ENCODE results near the gene SPI1. TPM values are rescaled to one million over a fixed set of nuclear protein-coding genes. Genes with fewer than 3 reads are reported as not detected.

SPI1 gene
- total RNA-seq (1 to 10 TPM; 4.8 to 5.0 TPM), polyA plus RNA-seq (under 1 TPM in 1 of 2 donors, not detected in 1; 0.28 TPM)

- H3K36me3 ChIP-seq (ENCODE audit: insufficient read depth, low read length), result no peaks in the 10 kb centered on the region
- no peaks in the 10 kb centered on the region for H3K9me3 ChIP-seq (ENCODE audit: control insufficient read depth in 1 of 2, low read length in 2 of 2)
- DNase-seq, result no peak
- H3K4me1 Mint-ChIP-seq, result peaks cover 0 to 5% (median 1%) of the 10 kb centered on the region in 4 donors
- no peak within 1 kb of the TSS for H3K4me3 ChIP-seq (ENCODE audit: low read length in 2 of 2)
- no peak within 1 kb of the TSS for H3K27ac ChIP-seq (ENCODE audit: low read depth, low read length)
- no peak within 1 kb of the TSS for H3K4me3 Mint-ChIP-seq
- H3K27ac Mint-ChIP-seq, result peak within 1 kb of the TSS in 1 of 7 donors; percentile 21
- CTCF ChIA-PET (ENCODE audit: partially characterized antibody), result interaction anchor here (0.8 to 0.9 kb wide), 2 partner anchors 21 to 34 kb away, joined by 3 to 4 read pairs; no protein-coding TSS in a partner anchor
- no peaks in the 10 kb centered on the region for H3K27me3 ChIP-seq (ENCODE audit: insufficient read depth, low read length)
- H3K27me3 Mint-ChIP-seq, result no peaks in the 10 kb centered on the region
- intact Hi-C loops (cut with micrococcal nuclease), result no loop called here
- no peaks in the 10 kb centered on the region for H3K36me3 Mint-ChIP-seq
- peaks cover 7% of the 10 kb centered on the region for H3K4me1 ChIP-seq (ENCODE audit: insufficient read depth, low read length)
- POLR2A ChIA-PET (ENCODE audit: partially characterized antibody), result interaction anchor here (1.0 to 1.5 kb wide), 3 partner anchors 22 to 31 kb away, joined by 3 to 7 read pairs (median 4); no protein-coding TSS in a partner anchor
- H3K9me3 Mint-ChIP-seq, result no peaks in the 10 kb centered on the region
Measured at GRCh38 chr11:47378010-47378835, at the start of gene SPI1. Gene SPI1 (minus strand): TSS chr11:47378547. CDS start chr11:47378353, 194 bp downstream.

- ChIA-PET POLR2A (ENCODE audit: partially characterized antibody) (interaction anchor here (1.3 to 3.9 kb wide), 12 partner anchors 8 to 249 kb away, joined by 4 to 72 read pairs (median 8); partner anchors contain the start of genes ACP2, ARFGAP2, CELF1 and DDB2), CTCF (ENCODE audit: partially characterized antibody) (interaction anchor here (1.2 to 6.2 kb wide), 2 partner anchors 16 to 127 kb away, joined by 3 to 59 read pairs; partner anchors contain the start of gene SLC39A13)
- DNase-seq, result peak; percentile 94 to 97 (median 96)
- Histone ChIP-seq H3K27me3 (ENCODE audit: insufficient read depth, low read length) (no peaks in the 10 kb centered on the region), H3K4me1 (ENCODE audit: insufficient read depth, low read length) (peaks cover 18% of the 10 kb centered on the region), H3K27ac (ENCODE audit: low read depth, low read length) (peak within 1 kb of the TSS; percentile 85), H3K4me3 (ENCODE audit: low read length in 2 of 2) (peak within 1 kb of the TSS; percentile 64 to 91), H3K36me3 (ENCODE audit: insufficient read depth, low read length) (peaks cover 21% of the 10 kb centered on the region), H3K9me3 (ENCODE audit: control insufficient read depth in 1 of 2, low read length in 2 of 2) (no peaks in the 10 kb centered on the region)
- peaks cover 12 to 32% (median 22%) of the 10 kb centered on the region in 4 donors for H3K4me1 Mint-ChIP-seq
- peaks cover 0 to 2% (median 0%) of the 10 kb centered on the region in 8 donors for H3K9me3 Mint-ChIP-seq
- peak within 1 kb of the TSS; percentile 99 to 100 (median 100) for H3K4me3 Mint-ChIP-seq
- intact Hi-C loops (cut with micrococcal nuclease), result loop anchor here (1.0 to 2.0 kb wide), 8 partner anchors 18 to 490 kb away; partner anchors contain the start of genes ACP2, CELF1, CSTPP1 and FNBP4
- H3K27me3 Mint-ChIP-seq, result no peaks in the 10 kb centered on the region
- H3K27ac Mint-ChIP-seq, result peak within 1 kb of the TSS; percentile 92 to 99 (median 99)
- peaks cover 18 to 39% of the 10 kb centered on the region in 2 donors for H3K36me3 Mint-ChIP-seq
Measured at GRCh38 chr11:47426062-47426956, 48.0 kb upstream of the SPI1 start, which contains the start of gene PSMC3. Gene PSMC3 (minus strand): TSS chr11:47426439. CDS start chr11:47426279, 160 bp downstream.

GRCh38 chr11:47425611-47426010 lies 47.3 kb upstream of the SPI1 start:
- Histone ChIP-seq H3K36me3 (ENCODE audit: insufficient read depth, low read length) (peaks cover 28% of the 10 kb centered on the region), H3K27me3 (ENCODE audit: insufficient read depth, low read length) (no peaks in the 10 kb centered on the region), H3K27ac (ENCODE audit: low read depth, low read length) (peak overlapping the region; percentile 85), H3K4me3 (ENCODE audit: low read length in 2 of 2) (peak overlapping the region; percentile 64 to 91), H3K4me1 (ENCODE audit: insufficient read depth, low read length) (peaks cover 18% of the 10 kb centered on the region), H3K9me3 (ENCODE audit: control insufficient read depth in 1 of 2, low read length in 2 of 2) (no peaks in the 10 kb centered on the region)
- intact Hi-C loops (cut with micrococcal nuclease), result loop anchor here (1.0 to 2.0 kb wide), 8 partner anchors 17 to 489 kb away; partner anchors contain the start of genes ACP2, CELF1, CSTPP1 and FNBP4
- peaks cover 0 to 2% (median 0%) of the 10 kb centered on the region in 8 donors for H3K9me3 Mint-ChIP-seq
- H3K36me3 Mint-ChIP-seq, result peaks cover 18 to 43% of the 10 kb centered on the region in 2 donors
- ChIA-PET CTCF (ENCODE audit: partially characterized antibody) (interaction anchor here (2.2 to 6.2 kb wide), 2 partner anchors 15 to 427 kb away, joined by 4 to 59 read pairs; partner anchors contain the start of gene SLC39A13), POLR2A (ENCODE audit: partially characterized antibody) (interaction anchor here (0.6 to 3.9 kb wide), 12 partner anchors 8 to 249 kb away, joined by 3 to 72 read pairs (median 8); partner anchors contain the start of genes ACP2, ARFGAP2, CELF1 and DDB2)
- H3K27me3 Mint-ChIP-seq, result no peaks in the 10 kb centered on the region
- H3K4me3 Mint-ChIP-seq, result peak overlapping the region; percentile 99 to 100 (median 100)
- H3K27ac Mint-ChIP-seq, result peak overlapping the region; percentile 92 to 99 (median 99)
- DNase-seq, result no peak
- peaks cover 12 to 32% (median 22%) of the 10 kb centered on the region in 4 donors for H3K4me1 Mint-ChIP-seq

GRCh38 chr11:47418454-47419259 lies 40.3 kb upstream of the SPI1 start:
- Mint-ChIP-seq H3K4me3 (no peak overlapping the region), H3K4me1 (no peaks in the 10 kb centered on the region), H3K36me3 (peaks cover 19 to 60% of the 10 kb centered on the region in 2 donors), H3K27ac (peak overlapping the region in 1 of 7 donors; percentile 18), H3K27me3 (no peaks in the 10 kb centered on the region), H3K9me3 (no peaks in the 10 kb centered on the region)
- no peaks in the 10 kb centered on the region for H3K4me1 ChIP-seq (ENCODE audit: insufficient read depth, low read length)
- H3K36me3 ChIP-seq (ENCODE audit: insufficient read depth, low read length), result peaks cover 52% of the 10 kb centered on the region
- H3K27me3 ChIP-seq (ENCODE audit: insufficient read depth, low read length), result no peaks in the 10 kb centered on the region
- no peak overlapping the region for H3K27ac ChIP-seq (ENCODE audit: low read depth, low read length)
- intact Hi-C loops (cut with micrococcal nuclease), result no loop called here
- ChIA-PET POLR2A (ENCODE audit: partially characterized antibody) (interaction anchor here (1.1 to 1.6 kb wide), 3 partner anchors 8 to 45 kb away, joined by 3 to 7 read pairs (median 4); partner anchors contain the start of genes PSMC3 and SLC39A13), CTCF (ENCODE audit: partially characterized antibody) (no interaction called here)
- H3K9me3 ChIP-seq (ENCODE audit: control insufficient read depth in 1 of 2, low read length in 2 of 2), result no peaks in the 10 kb centered on the region
- H3K4me3 ChIP-seq (ENCODE audit: low read length in 2 of 2), result no peak overlapping the region
- DNase-seq, result no peak

GRCh38 chr11:47417712-47418111 lies 39.4 kb upstream of the SPI1 start:
- Mint-ChIP-seq H3K4me1 (no peaks in the 10 kb centered on the region), H3K27me3 (no peaks in the 10 kb centered on the region), H3K36me3 (peaks cover 18 to 57% of the 10 kb centered on the region in 2 donors), H3K4me3 (peak overlapping the region in 1 of 8 donors; percentile 8), H3K9me3 (no peaks in the 10 kb centered on the region), H3K27ac (peak overlapping the region in 1 of 7 donors; percentile 48)
- intact Hi-C loops (cut with micrococcal nuclease), result no loop called here
- Histone ChIP-seq H3K27me3 (ENCODE audit: insufficient read depth, low read length) (no peaks in the 10 kb centered on the region), H3K36me3 (ENCODE audit: insufficient read depth, low read length) (peaks cover 49% of the 10 kb centered on the region), H3K27ac (ENCODE audit: low read depth, low read length) (no peak overlapping the region), H3K9me3 (ENCODE audit: control insufficient read depth in 1 of 2, low read length in 2 of 2) (no peaks in the 10 kb centered on the region), H3K4me3 (ENCODE audit: low read length in 2 of 2) (no peak overlapping the region), H3K4me1 (ENCODE audit: insufficient read depth, low read length) (no peaks in the 10 kb centered on the region)
- CTCF ChIA-PET (ENCODE audit: partially characterized antibody), result no interaction called here
- no peak for DNase-seq
- POLR2A ChIA-PET (ENCODE audit: partially characterized antibody), result interaction anchor here (1.2 to 1.6 kb wide), 2 partner anchors 9 kb away, joined by 4 to 7 read pairs; partner anchors contain the start of genes PSMC3 and SLC39A13

- Histone ChIP-seq H3K9me3 (ENCODE audit: control insufficient read depth in 1 of 2, low read length in 2 of 2) (no peaks in the 10 kb centered on the region), H3K36me3 (ENCODE audit: insufficient read depth, low read length) (peaks cover 40% of the 10 kb centered on the region), H3K4me3 (ENCODE audit: low read length in 2 of 2) (no peak overlapping the region), H3K27ac (ENCODE audit: low read depth, low read length) (no peak overlapping the region), H3K27me3 (ENCODE audit: insufficient read depth, low read length) (no peaks in the 10 kb centered on the region), H3K4me1 (ENCODE audit: insufficient read depth, low read length) (no peaks in the 10 kb centered on the region)
- ChIA-PET CTCF (ENCODE audit: partially characterized antibody) (interaction anchor here (0.7 to 1.4 kb wide), 2 partner anchors 38 to 42 kb away, joined by 3 to 5 read pairs; no protein-coding TSS in a partner anchor), POLR2A (ENCODE audit: partially characterized antibody) (interaction anchor here (0.6 kb wide), 1 partner anchor 9 kb away, joined by 3 read pairs; no protein-coding TSS in a partner anchor)
- no peak overlapping the region for H3K4me3 Mint-ChIP-seq
- DNase-seq, result no peak
- H3K27me3 Mint-ChIP-seq, result no peaks in the 10 kb centered on the region
- peaks cover 18 to 49% of the 10 kb centered on the region in 2 donors for H3K36me3 Mint-ChIP-seq
- H3K9me3 Mint-ChIP-seq, result no peaks in the 10 kb centered on the region
- H3K27ac Mint-ChIP-seq, result no peak overlapping the region
- intact Hi-C loops (cut with micrococcal nuclease), result no loop called here
- H3K4me1 Mint-ChIP-seq, result peaks cover 0 to 6% (median under 1%) of the 10 kb centered on the region in 4 donors
Measured at GRCh38 chr11:47415949-47416472, 37.7 kb upstream of the SPI1 start.
